ENCODE data around the gene TTLL8.

Gene TTLL8

DNA sequence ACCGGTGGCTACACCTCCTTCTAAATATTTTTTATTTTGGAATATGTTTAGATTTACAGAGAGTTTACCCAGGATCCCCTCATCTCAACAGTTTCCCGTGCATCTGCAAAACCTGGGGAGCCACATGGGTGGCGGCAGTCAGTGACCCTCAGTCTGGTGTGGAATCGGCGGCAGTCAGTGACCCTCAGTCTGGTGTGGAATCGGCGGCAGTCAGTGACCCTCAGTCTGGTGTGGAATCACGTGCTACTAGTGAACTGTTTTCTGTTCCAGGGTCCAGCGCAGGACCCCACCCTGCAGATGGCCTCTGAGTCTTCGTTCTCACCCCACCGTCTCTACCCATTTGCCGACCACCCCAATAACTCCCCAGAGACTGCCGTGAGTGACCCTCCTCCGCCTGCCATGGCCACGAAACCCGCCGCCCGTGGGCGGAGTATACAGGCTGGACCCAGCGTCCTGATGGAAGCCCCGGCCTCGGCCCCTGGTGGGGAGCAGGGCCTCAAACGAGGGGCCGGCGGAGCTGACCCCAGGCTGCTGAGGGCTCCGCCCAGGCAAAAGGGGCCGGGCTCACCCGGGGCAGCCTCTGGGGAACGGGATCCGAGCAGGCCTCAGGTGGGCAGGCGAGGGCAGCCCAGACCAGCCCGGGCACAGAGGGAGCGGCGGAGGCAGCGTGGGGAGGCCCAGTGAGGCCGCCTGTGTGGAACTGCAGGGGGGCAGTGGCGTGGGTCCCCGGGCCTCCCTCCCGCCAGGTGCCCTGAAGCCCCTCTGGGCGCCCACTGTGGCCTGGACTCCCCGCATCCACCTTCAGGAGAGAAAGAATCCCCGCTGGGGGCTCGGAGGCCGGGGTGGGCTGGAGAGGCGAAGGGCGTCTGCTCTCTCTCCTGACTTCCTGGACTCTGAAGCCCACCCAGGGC, 48.1 kb downstream of the TTLL8 start:
- peaks cover 38% of the 10 kb centered on the region for H3K27me3 ChIP-seq (replicated peaks)
- in situ Hi-C loops (cut with HindIII; ENCODE audit: low pct_ligation_motif_present, low sequenced_read_pairs), result no loop called here
- no peaks in the 10 kb centered on the region for H3K36me3 ChIP-seq (replicated peaks)
- no peak for DNase-seq
- H3K4me3 ChIP-seq (ENCODE audit: low read depth, low read length), result no peak overlapping the region
- TF ChIP-seq, protein P1, sequence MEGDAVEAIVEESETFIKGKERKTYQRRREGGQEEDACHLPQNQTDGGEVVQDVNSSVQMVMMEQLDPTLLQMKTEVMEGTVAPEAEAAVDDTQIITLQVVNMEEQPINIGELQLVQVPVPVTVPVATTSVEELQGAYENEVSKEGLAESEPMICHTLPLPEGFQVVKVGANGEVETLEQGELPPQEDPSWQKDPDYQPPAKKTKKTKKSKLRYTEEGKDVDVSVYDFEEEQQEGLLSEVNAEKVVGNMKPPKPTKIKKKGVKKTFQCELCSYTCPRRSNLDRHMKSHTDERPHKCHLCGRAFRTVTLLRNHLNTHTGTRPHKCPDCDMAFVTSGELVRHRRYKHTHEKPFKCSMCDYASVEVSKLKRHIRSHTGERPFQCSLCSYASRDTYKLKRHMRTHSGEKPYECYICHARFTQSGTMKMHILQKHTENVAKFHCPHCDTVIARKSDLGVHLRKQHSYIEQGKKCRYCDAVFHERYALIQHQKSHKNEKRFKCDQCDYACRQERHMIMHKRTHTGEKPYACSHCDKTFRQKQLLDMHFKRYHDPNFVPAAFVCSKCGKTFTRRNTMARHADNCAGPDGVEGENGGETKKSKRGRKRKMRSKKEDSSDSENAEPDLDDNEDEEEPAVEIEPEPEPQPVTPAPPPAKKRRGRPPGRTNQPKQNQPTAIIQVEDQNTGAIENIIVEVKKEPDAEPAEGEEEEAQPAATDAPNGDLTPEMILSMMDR (IDR thresholded peaks at IDR 0.05; ENCODE audit: low read depth, low read length, missing control alignments), result no peak
- H3K27ac ChIP-seq, result no peak overlapping the region

DNA sequence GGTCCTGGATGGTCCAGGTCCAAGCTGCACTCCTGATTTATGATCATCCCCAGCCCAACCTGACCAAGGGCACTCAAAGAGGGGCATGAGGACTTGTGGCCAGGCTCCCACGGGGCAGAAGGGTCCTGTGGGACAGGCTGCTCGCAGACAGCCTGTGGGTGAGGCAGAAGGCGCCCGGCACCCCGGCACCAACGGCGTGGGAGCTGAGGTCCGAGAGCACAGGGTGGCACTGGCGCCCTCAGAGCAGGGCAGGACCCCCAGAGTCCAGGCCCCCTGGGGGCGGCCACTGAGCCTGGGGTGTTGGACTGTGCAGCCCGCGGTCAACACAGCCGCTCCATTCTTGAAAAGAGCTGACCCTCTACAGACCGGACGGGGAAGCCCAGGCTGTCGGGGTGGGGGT, 48.8 kb downstream of the TTLL8 start:
- H3K4me3 ChIP-seq (ENCODE audit: low read depth, low read length), result no peak overlapping the region
- TF ChIP-seq, protein P1 (IDR thresholded peaks at IDR 0.05; ENCODE audit: low read depth, low read length, missing control alignments), result no peak
- no peak overlapping the region for H3K27ac ChIP-seq
- peaks cover 30% of the 10 kb centered on the region for H3K27me3 ChIP-seq (replicated peaks)
- DNase-seq, result no peak
- in situ Hi-C loops (cut with HindIII; ENCODE audit: low pct_ligation_motif_present, low sequenced_read_pairs), result no loop called here
- no peaks in the 10 kb centered on the region for H3K36me3 ChIP-seq (replicated peaks)

DNA sequence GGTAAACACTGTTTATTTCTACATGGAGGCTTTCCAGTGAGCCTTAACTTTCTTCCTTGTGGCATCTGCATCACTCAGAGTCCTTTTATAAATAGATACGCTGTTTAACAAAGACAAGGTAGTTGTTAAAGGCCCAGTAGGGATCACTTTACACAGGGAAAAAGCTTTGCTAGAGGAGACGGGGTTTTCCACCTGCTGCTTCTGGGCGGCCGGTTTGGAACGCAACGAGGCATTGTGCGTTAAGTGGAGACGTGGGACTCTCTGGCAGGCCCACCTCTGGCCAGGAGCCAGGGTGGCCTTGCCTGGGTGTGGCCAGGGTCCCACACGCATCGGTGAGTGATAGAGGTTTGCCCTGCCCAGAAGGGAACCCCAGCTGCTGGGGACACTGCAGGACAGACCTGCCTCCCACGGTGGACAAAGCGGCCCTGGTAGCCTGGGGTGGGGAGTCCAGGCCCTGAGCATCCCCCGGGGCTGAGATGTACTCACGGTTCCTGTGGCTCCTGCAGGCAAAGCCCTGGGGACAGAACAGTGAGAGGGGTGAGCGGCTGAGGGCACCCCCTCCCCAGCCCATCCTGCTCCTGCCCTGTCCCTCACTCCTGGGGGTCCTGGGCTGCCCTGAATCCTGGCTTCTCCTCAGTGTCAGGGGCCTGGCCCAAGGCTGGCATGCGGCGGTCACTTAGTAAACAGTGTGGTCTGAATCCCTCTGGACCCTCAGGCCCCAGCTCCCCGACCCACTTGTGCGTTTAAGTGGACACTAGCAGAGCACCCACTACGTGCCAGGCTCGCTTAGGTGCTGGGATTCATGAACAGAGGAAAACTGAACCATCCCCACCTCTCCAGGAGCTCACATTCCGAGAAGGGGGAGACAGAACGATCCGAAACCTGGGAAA, 49.7 kb downstream of the TTLL8 start:
- no peak for DNase-seq
- Histone ChIP-seq H3K27ac (no peak overlapping the region), H3K27me3 (replicated peaks) (peaks cover 25% of the 10 kb centered on the region), H3K36me3 (replicated peaks) (no peaks in the 10 kb centered on the region), H3K4me3 (ENCODE audit: low read depth, low read length) (no peak overlapping the region)
- in situ Hi-C loops (cut with HindIII; ENCODE audit: low pct_ligation_motif_present, low sequenced_read_pairs), result no loop called here
- TF ChIP-seq, protein P1 (IDR thresholded peaks at IDR 0.05; ENCODE audit: low read depth, low read length, missing control alignments), result no peak

DNA sequence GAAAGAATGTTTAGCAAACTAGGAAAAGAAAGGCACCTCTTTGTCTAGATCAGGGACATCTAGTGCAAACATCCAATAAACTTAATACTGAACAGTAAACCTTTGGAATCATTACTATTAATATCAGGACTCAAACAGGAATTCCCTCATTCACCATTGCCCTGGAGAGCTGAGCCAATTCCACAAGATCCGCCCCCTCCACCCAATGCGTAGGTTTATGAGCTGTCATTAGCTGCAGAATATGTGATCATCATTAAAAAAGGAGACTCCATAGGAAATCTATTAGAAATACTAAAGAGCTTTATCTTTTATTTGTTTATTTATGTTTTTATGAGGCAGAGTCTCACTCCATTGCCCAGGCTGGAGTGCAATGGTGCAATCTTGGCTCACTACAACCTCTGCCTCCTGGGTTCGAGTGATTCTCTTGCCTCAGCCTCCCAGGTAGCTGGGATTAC, 51.0 kb downstream of the TTLL8 start:
- H3K4me3 ChIP-seq (ENCODE audit: low read depth, low read length), result no peak overlapping the region
- in situ Hi-C loops (cut with HindIII; ENCODE audit: low pct_ligation_motif_present, low sequenced_read_pairs), result no loop called here
- DNase-seq, result no peak
- TF ChIP-seq, protein P1 (IDR thresholded peaks at IDR 0.05; ENCODE audit: low read depth, low read length, missing control alignments), result no peak
- H3K27ac ChIP-seq, result no peak overlapping the region
- H3K36me3 ChIP-seq (replicated peaks), result no peaks in the 10 kb centered on the region
- peaks cover 21% of the 10 kb centered on the region for H3K27me3 ChIP-seq (replicated peaks)

DNA sequence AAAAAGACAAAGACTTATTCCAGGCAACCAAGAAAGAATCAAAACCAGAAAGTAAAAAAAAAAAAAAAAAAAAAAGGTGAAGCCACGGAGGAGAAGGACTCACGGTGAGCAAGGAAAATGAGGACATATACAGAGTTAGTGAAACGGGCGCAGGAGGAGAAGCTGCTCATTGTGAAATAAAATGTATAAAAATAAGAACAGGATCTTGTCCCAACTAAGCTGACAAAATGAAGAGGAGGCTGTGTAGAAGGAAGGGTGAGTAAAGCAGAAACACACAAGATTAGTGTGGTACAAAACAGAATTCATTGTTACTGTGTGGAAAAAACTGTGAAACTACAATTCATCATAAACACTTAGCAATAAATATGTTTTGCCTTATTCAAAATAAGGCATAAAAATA, 53.2 kb downstream of the TTLL8 start:
- no peaks in the 10 kb centered on the region for H3K36me3 ChIP-seq (replicated peaks)
- in situ Hi-C loops (cut with HindIII; ENCODE audit: low pct_ligation_motif_present, low sequenced_read_pairs), result no loop called here
- DNase-seq, result no peak
- peaks cover 3% of the 10 kb centered on the region for H3K27me3 ChIP-seq (replicated peaks)
- no peak overlapping the region for H3K27ac ChIP-seq
- TF ChIP-seq, protein P1 (IDR thresholded peaks at IDR 0.05; ENCODE audit: low read depth, low read length, missing control alignments), result no peak
- no peak overlapping the region for H3K4me3 ChIP-seq (ENCODE audit: low read depth, low read length)
